Measurements from ENCODE around the gene HES1. TPM values are rescaled to one million over a fixed set of nuclear protein-coding genes. Genes with fewer than 3 reads are reported as not detected.
"Not testable (repeated sequence)": the region's sequence is repeated elsewhere in the genome, so short reads cannot be mapped to it uniquely, and the experiment has no call there.

Gene HES1
- total RNA-seq, 1 donor from 2014 or later: 46.6 TPM

GRCh38 chr3:194126790-194127189 is 9.2 kb upstream of the HES1 start:
- Histone ChIP-seq H3K27me3 (ENCODE audit: control insufficient read depth, insufficient read depth, low read length) (peaks cover 2% of the 10 kb centered on the region), H3K36me3 (ENCODE audit: control insufficient read depth, insufficient read depth, low read length) (no peaks in the 10 kb centered on the region), H3K4me3 (ENCODE audit: low read depth, low read length) (no peak overlapping the region)
- FAIRE-seq (no peak), DNase-seq (ENCODE audit: low read depth) (no peak)
- TF ChIP-seq CTCF (IDR thresholded peaks at IDR 0.05; ENCODE audit: insufficient read depth, low read length, severe bottlenecking): no peak

- H3K4me3 ChIP-seq (ENCODE audit: low read depth, low read length): no peak overlapping the region
- H3K36me3 ChIP-seq (ENCODE audit: control insufficient read depth, insufficient read depth, low read length): no peaks in the 10 kb centered on the region
- H3K27me3 ChIP-seq (ENCODE audit: control insufficient read depth, insufficient read depth, low read length): peaks cover 2% of the 10 kb centered on the region
- TF ChIP-seq CTCF (IDR thresholded peaks at IDR 0.05; ENCODE audit: insufficient read depth, low read length, severe bottlenecking): no peak
- no peak for DNase-seq (ENCODE audit: low read depth)
- FAIRE-seq: no peak
Observed at GRCh38 chr3:194128202-194128918, 7.6 kb upstream of the HES1 start.

GRCh38 chr3:194128919-194129295 is 7.0 kb upstream of the HES1 start:
- not testable (repeated sequence) for H3K27me3 ChIP-seq (ENCODE audit: control insufficient read depth, insufficient read depth, low read length); DNase-seq (ENCODE audit: low read depth); FAIRE-seq

GRCh38 chr3:194129581-194130133 is 6.3 kb upstream of the HES1 start:
- no peak for FAIRE-seq
- TF ChIP-seq CTCF (IDR thresholded peaks at IDR 0.05; ENCODE audit: insufficient read depth, low read length, severe bottlenecking): no peak
- Histone ChIP-seq H3K36me3 (ENCODE audit: control insufficient read depth, insufficient read depth, low read length) (no peaks in the 10 kb centered on the region), H3K27me3 (ENCODE audit: control insufficient read depth, insufficient read depth, low read length) (peaks cover 2% of the 10 kb centered on the region), H3K4me3 (ENCODE audit: low read depth, low read length) (no peak overlapping the region)
- DNase-seq (ENCODE audit: low read depth): no peak

More at GRCh38 chr3:194128919-194129295, 7.0 kb upstream of the HES1 start:
- not testable (repeated sequence) for H3K36me3 ChIP-seq (ENCODE audit: control insufficient read depth, insufficient read depth, low read length); H3K4me3 ChIP-seq (ENCODE audit: low read depth, low read length)

- no peak for FAIRE-seq
Observed at GRCh38 chr3:194130188-194130587, 5.8 kb upstream of the HES1 start.

More at GRCh38 chr3:194130188-194130587, 5.8 kb upstream of the HES1 start:
- TF ChIP-seq CTCF (IDR thresholded peaks at IDR 0.05; ENCODE audit: insufficient read depth, low read length, severe bottlenecking): no peak
- Histone ChIP-seq H3K36me3 (ENCODE audit: control insufficient read depth, insufficient read depth, low read length) (no peaks in the 10 kb centered on the region), H3K27me3 (ENCODE audit: control insufficient read depth, insufficient read depth, low read length) (peaks cover 2% of the 10 kb centered on the region), H3K4me3 (ENCODE audit: low read depth, low read length) (no peak overlapping the region)
- DNase-seq (ENCODE audit: low read depth): no peak

Measured in bronchial epithelial cell (primary cell).